Measurements from ENCODE around the gene PABPN1L.
A peak's percentile ranks its signal among the peaks of the same experiment; 100 is the strongest.

The PABPN1L gene

GRCh38 chr16:88818575-88818874 is 47.9 kb downstream of the PABPN1L start:
- TF ChIP-seq ZNF274 (IDR thresholded peaks at IDR 0.05; ENCODE audit: low read depth, low read length) (no peak), SUZ12 (IDR thresholded peaks at IDR 0.05; ENCODE audit: extremely low read depth, insufficient read depth, insufficient read length) (no peak), YY1 (IDR thresholded peaks at IDR 0.05; ENCODE audit: insufficient read depth, insufficient read length) (no peak)
- Histone ChIP-seq H3K27me3 (ENCODE audit: insufficient read depth, insufficient read length) (no peaks in the 10 kb centered on the region), H3K9me3 (ENCODE audit: insufficient read depth, low read length) (no peaks in the 10 kb centered on the region), H3K4me3 (ENCODE audit: insufficient read length, low read depth) (no peak overlapping the region), H3K9ac (ENCODE audit: insufficient read length, low read depth) (no peak overlapping the region), H3K4me1 (ENCODE audit: insufficient read depth, insufficient read length) (peaks cover 14% of the 10 kb centered on the region), H3K36me3 (ENCODE audit: insufficient read depth, insufficient read length, low read length) (peaks cover 31% of the 10 kb centered on the region)
- no peak for DNase-seq (ENCODE audit: low read depth, low spot score)

GRCh38 chr16:88817785-88818574 is 48.5 kb downstream of the PABPN1L start:
- TF ChIP-seq ZNF274 (IDR thresholded peaks at IDR 0.05; ENCODE audit: low read depth, low read length) = no peak
- no peak for TF ChIP-seq YY1 (IDR thresholded peaks at IDR 0.05; ENCODE audit: insufficient read depth, insufficient read length)
- TF ChIP-seq SUZ12 (IDR thresholded peaks at IDR 0.05; ENCODE audit: extremely low read depth, insufficient read depth, insufficient read length) = no peak
- peaks cover 28% of the 10 kb centered on the region for H3K36me3 ChIP-seq (ENCODE audit: insufficient read depth, insufficient read length, low read length)
- no peaks in the 10 kb centered on the region for H3K9me3 ChIP-seq (ENCODE audit: insufficient read depth, low read length)
- no peak overlapping the region for H3K4me3 ChIP-seq (ENCODE audit: insufficient read length, low read depth)
- no peaks in the 10 kb centered on the region for H3K27me3 ChIP-seq (ENCODE audit: insufficient read depth, insufficient read length)
- H3K4me1 ChIP-seq (ENCODE audit: insufficient read depth, insufficient read length) = peaks cover 15% of the 10 kb centered on the region
- DNase-seq (ENCODE audit: low read depth, low spot score) = no peak
- peak overlapping the region; percentile 5 for H3K9ac ChIP-seq (ENCODE audit: insufficient read length, low read depth)

- no peak for TF ChIP-seq ZNF274 (IDR thresholded peaks at IDR 0.05; ENCODE audit: low read depth, low read length)
- no peak for TF ChIP-seq YY1 (IDR thresholded peaks at IDR 0.05; ENCODE audit: insufficient read depth, insufficient read length)
- TF ChIP-seq SUZ12 (IDR thresholded peaks at IDR 0.05; ENCODE audit: extremely low read depth, insufficient read depth, insufficient read length) = no peak
- DNase-seq (ENCODE audit: low read depth, low spot score) = no peak
- peak overlapping the region; percentile 32 for H3K9ac ChIP-seq (ENCODE audit: insufficient read length, low read depth)
- peaks cover 16% of the 10 kb centered on the region for H3K4me1 ChIP-seq (ENCODE audit: insufficient read depth, insufficient read length)
- no peaks in the 10 kb centered on the region for H3K27me3 ChIP-seq (ENCODE audit: insufficient read depth, insufficient read length)
- no peak overlapping the region for H3K4me3 ChIP-seq (ENCODE audit: insufficient read length, low read depth)
- no peaks in the 10 kb centered on the region for H3K9me3 ChIP-seq (ENCODE audit: insufficient read depth, low read length)
- peaks cover 18% of the 10 kb centered on the region for H3K36me3 ChIP-seq (ENCODE audit: insufficient read depth, insufficient read length, low read length)
Observed at GRCh38 chr16:88816736-88817535, 49.5 kb downstream of the PABPN1L start.

GRCh38 chr16:88815901-88816589 is 50.4 kb downstream of the PABPN1L start:
- Histone ChIP-seq H3K9ac (ENCODE audit: insufficient read length, low read depth) (peak overlapping the region; percentile 32), H3K36me3 (ENCODE audit: insufficient read depth, insufficient read length, low read length) (peaks cover 11% of the 10 kb centered on the region), H3K27me3 (ENCODE audit: insufficient read depth, insufficient read length) (no peaks in the 10 kb centered on the region), H3K4me1 (ENCODE audit: insufficient read depth, insufficient read length) (peaks cover 15% of the 10 kb centered on the region), H3K4me3 (ENCODE audit: insufficient read length, low read depth) (no peak overlapping the region), H3K9me3 (ENCODE audit: insufficient read depth, low read length) (no peaks in the 10 kb centered on the region)
- DNase-seq (ENCODE audit: low read depth, low spot score) = no peak
- TF ChIP-seq ZNF274 (IDR thresholded peaks at IDR 0.05; ENCODE audit: low read depth, low read length) (no peak), YY1 (IDR thresholded peaks at IDR 0.05; ENCODE audit: insufficient read depth, insufficient read length) (no peak), SUZ12 (IDR thresholded peaks at IDR 0.05; ENCODE audit: extremely low read depth, insufficient read depth, insufficient read length) (no peak)

GRCh38 chr16:88815227-88815626 is 51.2 kb downstream of the PABPN1L start:
- peaks cover 16% of the 10 kb centered on the region for H3K36me3 ChIP-seq (ENCODE audit: insufficient read depth, insufficient read length, low read length)
- TF ChIP-seq YY1 (IDR thresholded peaks at IDR 0.05; ENCODE audit: insufficient read depth, insufficient read length) = no peak
- TF ChIP-seq SUZ12 (IDR thresholded peaks at IDR 0.05; ENCODE audit: extremely low read depth, insufficient read depth, insufficient read length) = no peak
- TF ChIP-seq ZNF274 (IDR thresholded peaks at IDR 0.05; ENCODE audit: low read depth, low read length) = no peak
- H3K9ac ChIP-seq (ENCODE audit: insufficient read length, low read depth) = peak overlapping the region; percentile 26
- no peak overlapping the region for H3K4me3 ChIP-seq (ENCODE audit: insufficient read length, low read depth)
- H3K9me3 ChIP-seq (ENCODE audit: insufficient read depth, low read length) = no peaks in the 10 kb centered on the region
- H3K27me3 ChIP-seq (ENCODE audit: insufficient read depth, insufficient read length) = no peaks in the 10 kb centered on the region
- peaks cover 19% of the 10 kb centered on the region for H3K4me1 ChIP-seq (ENCODE audit: insufficient read depth, insufficient read length)
- no peak for DNase-seq (ENCODE audit: low read depth, low spot score)

- Histone ChIP-seq H3K36me3 (ENCODE audit: insufficient read depth, insufficient read length, low read length) (peaks cover 27% of the 10 kb centered on the region), H3K4me3 (ENCODE audit: insufficient read length, low read depth) (no peak overlapping the region), H3K4me1 (ENCODE audit: insufficient read depth, insufficient read length) (peaks cover 27% of the 10 kb centered on the region), H3K27me3 (ENCODE audit: insufficient read depth, insufficient read length) (no peaks in the 10 kb centered on the region), H3K9ac (ENCODE audit: insufficient read length, low read depth) (no peak overlapping the region), H3K9me3 (ENCODE audit: insufficient read depth, low read length) (no peaks in the 10 kb centered on the region)
- DNase-seq (ENCODE audit: low read depth, low spot score) = no peak
- TF ChIP-seq SUZ12 (IDR thresholded peaks at IDR 0.05; ENCODE audit: extremely low read depth, insufficient read depth, insufficient read length) (no peak), ZNF274 (IDR thresholded peaks at IDR 0.05; ENCODE audit: low read depth, low read length) (no peak)
Observed at GRCh38 chr16:88814144-88814502, 52.3 kb downstream of the PABPN1L start.
